Measurements from ENCODE around the gene LRRC75A. TPM values are rescaled to one million over a fixed set of nuclear protein-coding genes. Genes with fewer than 3 reads are reported as not detected.

The LRRC75A gene
- total and polyA plus RNA-seq, 2 experiments from 2014 or later, result 5.3 to 26.2 TPM

DNA sequence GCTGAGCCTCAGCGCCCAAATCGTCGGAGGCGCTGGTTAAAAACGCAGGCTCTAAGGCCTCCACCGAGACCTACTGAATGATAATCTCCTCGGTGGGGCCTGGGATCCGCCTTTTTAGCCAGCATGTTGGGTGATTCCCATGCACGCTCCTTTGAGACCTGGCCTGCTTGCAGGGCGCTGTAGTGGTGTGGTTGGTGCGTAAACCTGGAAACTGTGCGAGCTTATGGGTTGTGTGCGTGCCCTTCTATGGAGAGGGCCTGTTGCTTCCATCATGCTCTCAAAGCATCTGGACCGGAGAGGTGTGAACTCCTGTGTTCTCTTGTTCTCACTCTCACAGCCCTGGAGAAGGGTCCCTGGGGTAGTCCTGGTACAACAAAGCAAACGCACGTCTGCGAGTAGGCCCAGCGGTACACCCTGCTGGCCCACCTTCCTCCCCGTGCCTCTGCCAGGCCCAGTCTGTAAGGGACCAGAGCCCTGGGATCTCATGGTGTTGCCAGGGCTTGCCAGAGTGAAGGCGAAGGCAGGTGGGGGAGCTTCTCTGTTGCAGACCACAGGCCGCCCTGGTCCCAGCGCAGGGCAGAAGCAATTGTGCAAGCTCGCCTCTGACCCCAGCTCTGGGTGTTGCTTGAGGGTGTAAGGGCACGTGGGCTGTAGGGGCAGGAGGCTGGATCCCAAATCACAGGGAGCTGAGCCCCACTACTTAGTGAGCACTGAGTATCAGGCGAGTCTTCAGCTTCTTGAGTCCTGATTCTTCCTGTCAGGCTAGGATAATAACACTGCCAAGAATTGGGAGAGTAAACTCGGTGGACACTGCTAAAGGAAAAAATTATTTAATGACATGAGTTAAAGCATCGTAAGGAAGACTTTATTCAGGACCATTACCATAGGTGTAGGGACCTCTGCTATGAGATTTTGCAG lies 879 bp upstream of the LRRC75A start:
- Histone ChIP-seq H3K36me3 (ENCODE audit: insufficient read depth) (no peaks in the 10 kb centered on the region; the same call in 1 of the 2 replicates), H3K4me3 (peak overlapping the region; percentile 64), H3K4me2 (peak overlapping the region; percentile 82), H3K79me2 (replicated peaks; ENCODE audit: insufficient read depth) (peaks cover 26% of the 10 kb centered on the region), H4K20me1 (replicated peaks; ENCODE audit: insufficient read depth) (0 out of 2 replicates have a peak, but pooled peaks cover 3% of the 10 kb centered on the region), H3K27ac (ENCODE audit: low read depth) (peak overlapping the region; percentile 50; the same call in 1 of the 2 replicates), H3K4me1 (ENCODE audit: insufficient read depth) (peaks cover 41% of the 10 kb centered on the region), H3K9me2 (ENCODE audit: insufficient read depth) (no peaks in the 10 kb centered on the region), H3K27me3 (ENCODE audit: insufficient read depth) (no peaks in the 10 kb centered on the region), H2AFZ (peak overlapping the region; percentile 91), H3F3A (replicated peaks; ENCODE audit: low read depth) (peaks cover 27% of the 10 kb centered on the region)
- DNase-seq (ENCODE audit: low spot score) (peak; percentile 59), ATAC-seq (peak; percentile 30)
- Mint-ChIP-seq H3K27ac (no peak overlapping the region), H3K36me3 (ENCODE audit: low read depth) (peaks cover 7% of the 10 kb centered on the region; the same call in 1 of the 3 replicates), H3K4me3 (peak overlapping the region; percentile 78), H3K4me1 (peaks cover 57% of the 10 kb centered on the region), H3K27me3 (ENCODE audit: insufficient read depth, low read depth, poor library complexity) (peaks cover 32% of the 10 kb centered on the region), H3K9me3 (no peaks in the 10 kb centered on the region)
- TF ChIP-seq ZNF114 (CRISPR knock-in tag; IDR thresholded peaks at IDR 0.05) (no peak), ZNF331 (CRISPR knock-in tag; IDR thresholded peaks at IDR 0.05; ENCODE audit: low read depth) (no peak)

DNA sequence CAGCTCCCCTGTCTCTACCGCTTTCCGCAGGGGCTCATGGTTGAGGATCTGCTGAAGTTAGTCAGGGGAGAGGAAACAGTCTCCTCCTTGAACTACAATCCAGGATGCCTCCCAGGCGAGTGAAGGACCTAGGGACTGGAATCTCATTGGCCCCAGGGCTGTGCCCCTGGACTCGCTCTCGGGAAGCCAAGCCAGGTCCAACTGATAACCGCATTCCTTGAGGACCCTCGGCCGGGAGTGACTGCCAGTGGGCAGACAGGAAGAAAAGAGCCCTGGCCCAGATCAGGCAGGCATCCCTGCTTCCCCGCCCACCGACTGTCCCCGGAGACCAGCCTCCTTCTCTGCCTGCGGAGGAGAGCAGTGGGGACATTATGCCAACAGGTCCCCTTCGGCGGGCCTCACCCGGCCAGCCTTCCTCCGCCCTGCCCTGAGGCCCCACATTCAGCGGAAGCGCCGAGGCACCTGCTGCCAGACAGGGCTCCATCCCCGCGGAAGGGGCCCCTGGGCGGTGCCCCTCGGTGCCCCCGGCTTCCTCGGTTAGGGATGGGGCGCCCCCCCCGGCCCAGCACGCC lies 776 bp downstream of the LRRC75A start:
- H2AFZ ChIP-seq, result 0 out of 2 replicates have a peak overlapping the region, but pooled peaks have one; percentile 28
- H3K4me3 ChIP-seq, result peak overlapping the region; percentile 68
- peaks cover 44% of the 10 kb centered on the region for H3K4me1 ChIP-seq (ENCODE audit: insufficient read depth)
- H3K4me3 Mint-ChIP-seq, result peak overlapping the region; percentile 76
- TF ChIP-seq, protein P1, sequence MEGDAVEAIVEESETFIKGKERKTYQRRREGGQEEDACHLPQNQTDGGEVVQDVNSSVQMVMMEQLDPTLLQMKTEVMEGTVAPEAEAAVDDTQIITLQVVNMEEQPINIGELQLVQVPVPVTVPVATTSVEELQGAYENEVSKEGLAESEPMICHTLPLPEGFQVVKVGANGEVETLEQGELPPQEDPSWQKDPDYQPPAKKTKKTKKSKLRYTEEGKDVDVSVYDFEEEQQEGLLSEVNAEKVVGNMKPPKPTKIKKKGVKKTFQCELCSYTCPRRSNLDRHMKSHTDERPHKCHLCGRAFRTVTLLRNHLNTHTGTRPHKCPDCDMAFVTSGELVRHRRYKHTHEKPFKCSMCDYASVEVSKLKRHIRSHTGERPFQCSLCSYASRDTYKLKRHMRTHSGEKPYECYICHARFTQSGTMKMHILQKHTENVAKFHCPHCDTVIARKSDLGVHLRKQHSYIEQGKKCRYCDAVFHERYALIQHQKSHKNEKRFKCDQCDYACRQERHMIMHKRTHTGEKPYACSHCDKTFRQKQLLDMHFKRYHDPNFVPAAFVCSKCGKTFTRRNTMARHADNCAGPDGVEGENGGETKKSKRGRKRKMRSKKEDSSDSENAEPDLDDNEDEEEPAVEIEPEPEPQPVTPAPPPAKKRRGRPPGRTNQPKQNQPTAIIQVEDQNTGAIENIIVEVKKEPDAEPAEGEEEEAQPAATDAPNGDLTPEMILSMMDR (conservative IDR thresholded peaks at IDR 0.05; ENCODE audit: low read depth in 2 of 2), result no peak
- H3K36me3 Mint-ChIP-seq (ENCODE audit: low read depth), result peaks cover 9% of the 10 kb centered on the region; the same call in 2 of the 3 replicates
- no peak overlapping the region for H3K27ac ChIP-seq (ENCODE audit: low read depth)
- H3K4me2 ChIP-seq, result peak overlapping the region; percentile 84
- H3K36me3 ChIP-seq (ENCODE audit: insufficient read depth), result no peaks in the 10 kb centered on the region; the same call in 1 of the 2 replicates
- H3K27me3 Mint-ChIP-seq (ENCODE audit: insufficient read depth, low read depth, poor library complexity), result peaks cover 36% of the 10 kb centered on the region
- H3K79me2 ChIP-seq (replicated peaks; ENCODE audit: insufficient read depth), result peaks cover 33% of the 10 kb centered on the region
- peaks cover 28% of the 10 kb centered on the region for H3F3A ChIP-seq (replicated peaks; ENCODE audit: low read depth)
- no peaks in the 10 kb centered on the region for H3K9me3 Mint-ChIP-seq
- no peaks in the 10 kb centered on the region for H3K9me2 ChIP-seq (ENCODE audit: insufficient read depth)
- peaks cover 61% of the 10 kb centered on the region for H3K4me1 Mint-ChIP-seq
- H3K27me3 ChIP-seq (ENCODE audit: insufficient read depth), result no peaks in the 10 kb centered on the region
- ATAC-seq, result peak; percentile 30
- H3K27ac Mint-ChIP-seq, result no peak overlapping the region
- H4K20me1 ChIP-seq (replicated peaks; ENCODE audit: insufficient read depth), result 0 out of 2 replicates have a peak, but pooled peaks cover 3% of the 10 kb centered on the region
- DNase-seq (ENCODE audit: low spot score), result peak; percentile 64

- Histone ChIP-seq H3K4me2 (no peak overlapping the region), H3K9me2 (ENCODE audit: insufficient read depth) (no peaks in the 10 kb centered on the region), H3F3A (replicated peaks; ENCODE audit: low read depth) (peaks cover 34% of the 10 kb centered on the region), H3K36me3 (ENCODE audit: insufficient read depth) (no peaks in the 10 kb centered on the region; the same call in 1 of the 2 replicates), H3K27me3 (ENCODE audit: insufficient read depth) (no peaks in the 10 kb centered on the region), H3K4me3 (no peak overlapping the region), H2AFZ (no peak overlapping the region), H4K20me1 (replicated peaks; ENCODE audit: insufficient read depth) (0 out of 2 replicates have a peak, but pooled peaks cover 3% of the 10 kb centered on the region), H3K79me2 (replicated peaks; ENCODE audit: insufficient read depth) (peaks cover 33% of the 10 kb centered on the region), H3K27ac (ENCODE audit: low read depth) (no peak overlapping the region), H3K4me1 (ENCODE audit: insufficient read depth) (peaks cover 56% of the 10 kb centered on the region)
- Mint-ChIP-seq H3K36me3 (ENCODE audit: low read depth) (peaks cover 9% of the 10 kb centered on the region; the same call in 2 of the 3 replicates), H3K4me3 (no peak overlapping the region), H3K27ac (no peak overlapping the region), H3K9me3 (no peaks in the 10 kb centered on the region), H3K4me1 (peaks cover 73% of the 10 kb centered on the region), H3K27me3 (ENCODE audit: insufficient read depth, low read depth, poor library complexity) (peaks cover 40% of the 10 kb centered on the region)
- DNase-seq (ENCODE audit: low spot score), result no peak
- ATAC-seq, result no peak
- TF ChIP-seq ZNF114 (CRISPR knock-in tag; IDR thresholded peaks at IDR 0.05) (no peak), EZH2 (IDR thresholded peaks at IDR 0.05; ENCODE audit: low read depth, unreplicated experiment) (no peak), STAT1 (IDR thresholded peaks at IDR 0.05; ENCODE audit: unreplicated experiment) (no peak), CREB1 (CRISPR knock-in tag; IDR thresholded peaks at IDR 0.05; ENCODE audit: low read depth) (no peak), NANOG (IDR thresholded peaks at IDR 0.05; ENCODE audit: borderline replicate concordance) (no peak)
Measured at GRCh38 chr17:16489431-16489830, 2.6 kb downstream of the LRRC75A start.
